Endothelial cell of umbilical vein (primary cell): Measurements from ENCODE around the gene SERPINB7. TPM values are rescaled to one million over a fixed set of nuclear protein-coding genes. Genes with fewer than 3 reads are reported as not detected.

Experiments used
- BruUV-seq: library from RNA; stranded (reverse); fragments of 400-500 nt; replicated peaks from 2 replicates; lab custom pipeline; 2021; lab: Mats Ljungman, UMichigan
- CTCF ChIA-PET: fragments of 300-600, 350-600 bp; sonication (Branson Sonifier 250); formaldehyde crosslinking; loops from one replicate; lab custom pipeline; 2021; ENCODE audit warnings: antibody characterized with exemption, inconsistent platforms; lab: Charles Lee
- POLR2A ChIA-PET: fragments of 300-600, 350-600 bp; sonication (Branson Sonifier 250); formaldehyde crosslinking; loops from one replicate; lab custom pipeline; 2021; ENCODE audit warnings: antibody characterized with exemption, inconsistent platforms; lab: Charles Lee
- DNase-seq: peaks from one replicate; pipeline ENCODE4 v3.0.0-alpha.2; 2011; ENCODE audit warnings: low read depth, low spot score
- FAIRE-seq: peaks from 2 replicates; lab custom pipeline; 2011; peaks lifted over from hg19 to GRCh38; lab: Jason Lieb, UNC
- H2AFZ ChIP-seq: 2 replicates; pipeline ENCODE4 v1.6.0; 2012; ENCODE audit warnings: low read depth, low read length, control low read depth, inconsistent platforms
- H3K27ac ChIP-seq: 2 replicates; pipeline ENCODE4 v1.5.1; 2011; ENCODE audit warnings: low read depth, mild to moderate bottlenecking, control low read depth, low read length, moderate library complexity; ENCODE audit not compliant: insufficient read depth
- H3K27me3 ChIP-seq, 2 experiments: 2 replicates each; pipeline versions ENCODE4 v1.6.0 to v1.6.1; 2011; ENCODE audit warnings: low read length in 2 of 2, mixed read lengths in 1 of 2; ENCODE audit not compliant: control insufficient read depth in 2 of 2, insufficient read depth in 2 of 2
- H3K36me3 ChIP-seq, 2 experiments: 2 replicates in 1 of 2; 3 replicates in 1 of 2; pipeline ENCODE4 v1.5.1; 2011; ENCODE audit warnings: low read length in 2 of 2, mild to moderate bottlenecking in 1 of 2, moderate library complexity in 1 of 2; ENCODE audit not compliant: control insufficient read depth in 2 of 2, insufficient read depth in 2 of 2; ENCODE audit errors: extremely low read depth in 1 of 2
- H3K4me1 ChIP-seq: 3 replicates; pipeline ENCODE4 v1.5.1; 2011; ENCODE audit warnings: mild to moderate bottlenecking, low read length; ENCODE audit not compliant: control insufficient read depth, insufficient read depth; ENCODE audit errors: extremely low read depth
- H3K4me2 ChIP-seq: 2 replicates; pipeline ENCODE4 v1.6.1; 2011; ENCODE audit warnings: low read length, control low read depth, mixed read lengths; ENCODE audit not compliant: insufficient read depth
- H3K4me3 ChIP-seq, 3 experiments: fragments of 200-600 bp in 1 of 3; sonication (generic), shearing (Covaris generic) in 1 of 3; replicated peaks in 1 of 3; 2 replicates each; pipeline ENCODE4 v1.5.1; 2011 to 2016; ENCODE audit warnings: control low read depth in 3 of 3, low read length in 3 of 3, mild to moderate bottlenecking in 2 of 3, inconsistent platforms in 1 of 3, low read depth in 1 of 3, moderate library complexity in 1 of 3; ENCODE audit not compliant: insufficient read depth in 1 of 3
- H3K79me2 ChIP-seq: 2 replicates; pipeline ENCODE4 v1.6.0; 2012; ENCODE audit warnings: low read length, inconsistent platforms; ENCODE audit not compliant: control insufficient read depth, insufficient read depth
- H3K9ac ChIP-seq: replicated peaks from 2 replicates; pipeline ENCODE3; 2011; ENCODE audit warnings: low read length, control low read depth; ENCODE audit not compliant: insufficient read depth; ENCODE audit errors: extremely low read depth
- H3K9me1 ChIP-seq: replicated peaks from 3 replicates; pipeline ENCODE4 v1.6.0; 2011; ENCODE audit warnings: mild to moderate bottlenecking, low read length; ENCODE audit not compliant: control insufficient read depth, insufficient read depth; ENCODE audit errors: extremely low read depth
- H3K9me3 ChIP-seq: replicated peaks from 2 replicates; pipeline ENCODE4 v1.5.1; 2012; ENCODE audit warnings: low read length, inconsistent platforms; ENCODE audit not compliant: control insufficient read depth, insufficient read depth
- H4K20me1 ChIP-seq: replicated peaks from 2 replicates; pipeline ENCODE3; 2011; ENCODE audit warnings: mild to moderate bottlenecking, low read length; ENCODE audit not compliant: control insufficient read depth, insufficient read depth; ENCODE audit errors: extremely low read depth
- EZH2 ChIP-seq: IDR thresholded peaks from 2 replicates; pipeline ENCODE4 v1.6.1; 2012; ENCODE audit warnings: borderline replicate concordance, low read depth, mild to moderate bottlenecking, moderate library complexity, low read length, inconsistent platforms; ENCODE audit not compliant: severe bottlenecking
- FOS ChIP-seq: IDR thresholded peaks from 2 replicates; pipeline ENCODE4 v1.6.1; 2011; ENCODE audit warnings: mild to moderate bottlenecking, low read length, moderate library complexity, borderline replicate concordance; ENCODE audit not compliant: insufficient read depth
- GATA2 ChIP-seq: IDR thresholded peaks from 2 replicates; pipeline ENCODE4 v1.7.0; 2011; ENCODE audit warnings: low read depth, mild to moderate bottlenecking, moderate library complexity, mixed read lengths, low read length; ENCODE audit not compliant: insufficient read length, insufficient read depth
- JUN ChIP-seq: IDR thresholded peaks from 2 replicates; pipeline ENCODE4 v1.6.1; 2011; ENCODE audit warnings: borderline replicate concordance, low read depth; ENCODE audit not compliant: insufficient read length, insufficient read depth
- MYC ChIP-seq: IDR thresholded peaks from one replicate; pipeline ENCODE4 v1.6.1; 2011; ENCODE audit warnings: mild to moderate bottlenecking, low read depth, low read length
- POLR2A ChIP-seq: IDR thresholded peaks from 2 replicates; pipeline ENCODE4 v1.6.1; 2012; ENCODE audit warnings: low read depth, mild to moderate bottlenecking, control low read depth, low read length
- POLR2AphosphoS5 ChIP-seq: IDR thresholded peaks from 2 replicates; pipeline ENCODE4 v1.6.1; 2012; ENCODE audit warnings: low read depth, mild to moderate bottlenecking, control low read depth, low read length, moderate library complexity; ENCODE audit not compliant: insufficient read depth
- dilution Hi-C: fragments of 300-500 bp; cut with MboI; formaldehyde crosslinking; loops from one replicate; pipeline ENCODE4 v1.15.0; 2019; ENCODE audit warnings: low sequenced_read_pairs; ENCODE audit not compliant: extremely low pct_ligation_motif_present
- intact Hi-C: fragments of 100-400 bp; cut with micrococcal nuclease; formaldehyde crosslinking; loops from one replicate; pipeline ENCODE4 v1.10.0; 2022
- polyA plus RNA-seq, 4 experiments: library from polyadenylated mRNA; depleted of rRNA in 3 of 4; stranded (reverse) in 3 of 4; unstranded in 1 of 4; fragments of >200 nt; gene quantifications; 2 replicates each; pipeline versions ENCODE4 v1.2.1 to v1.2.3, GENCODE V29; 2011 to 2012; ENCODE audit warnings: missing spikeins in 1 of 4
- total RNA-seq: library from RNA; stranded (reverse); gene quantifications from 2 replicates; pipeline ENCODE4 v1.2.3, GENCODE V29; 2021
- TF ChIP-seq, protein P1 (sequence below): IDR thresholded peaks from 2 replicates; pipeline ENCODE4 v1.6.1; 2011; ENCODE audit not compliant: insufficient read depth, insufficient read length
- TF ChIP-seq, protein P2 (sequence below), 2 donors: IDR thresholded peaks; 1 replicate in 1 of 2; 2 replicates in 1 of 2; pipeline ENCODE4 v1.5.1; 2011; ENCODE audit warnings: low read length in 2 of 2, mild to moderate bottlenecking in 2 of 2, moderate library complexity in 2 of 2, control low read depth in 1 of 2, inconsistent platforms in 1 of 2, low read depth in 1 of 2; ENCODE audit not compliant: insufficient read depth in 1 of 2; ENCODE audit errors: extremely low read depth in 1 of 2

Gene SERPINB7
- total and polyA plus RNA-seq, 2 donors (not counting 3 experiments of a cell fraction or from before 2014, with no cell fraction given) = not detected

DNA sequence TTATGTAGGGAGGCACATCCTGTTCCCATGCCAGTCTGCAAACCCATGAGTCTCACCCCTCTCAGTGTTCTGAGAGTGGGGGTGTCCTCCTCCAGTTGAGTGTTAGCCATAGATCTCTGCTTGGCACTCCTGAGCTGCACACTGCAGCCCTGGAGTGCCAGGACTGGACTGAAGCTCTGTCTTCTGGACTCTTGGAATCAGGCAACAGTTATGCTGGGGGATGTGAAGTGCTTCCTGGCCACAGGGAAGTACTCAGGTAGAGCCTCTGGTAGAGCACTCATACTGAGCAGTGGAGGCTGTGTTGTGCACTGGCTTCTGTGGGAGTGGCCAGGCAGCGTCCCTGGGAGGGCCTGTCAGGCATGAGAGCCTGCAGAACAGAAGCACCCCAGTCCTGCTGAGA is 43.0 kb downstream of the SERPINB7 start:
- H3K79me2 ChIP-seq = no peaks in the 10 kb centered on the region
- H3K27ac ChIP-seq = no peak overlapping the region
- dilution Hi-C loops (no loop called here), intact Hi-C loops (no loop called here)
- H4K20me1 ChIP-seq = no peaks in the 10 kb centered on the region
- no peak overlapping the region for H3K4me2 ChIP-seq
- H3K36me3 ChIP-seq = no peaks in the 10 kb centered on the region
- H2AFZ ChIP-seq = no peak overlapping the region
- ChIA-PET POLR2A (no interaction called here), CTCF (interaction anchor here (1.3 kb wide), 1 partner anchor 9 kb away, joined by 5 read pairs; no protein-coding TSS in a partner anchor)
- BruUV-seq = no TSS peak
- no peaks in the 10 kb centered on the region for H3K9me1 ChIP-seq
- FAIRE-seq = no peak
- no peaks in the 10 kb centered on the region for H3K9me3 ChIP-seq
- H3K4me3 ChIP-seq = no peak overlapping the region
- DNase-seq = no peak
- H3K27me3 ChIP-seq = peaks cover 2 to 8% of the 10 kb centered on the region in 2 experiments
- H3K9ac ChIP-seq = no peak overlapping the region
- H3K4me1 ChIP-seq = no peaks in the 10 kb centered on the region
- no peak for TF ChIP-seq GATA2
- TF ChIP-seq POLR2AphosphoS5 = no peak
- TF ChIP-seq POLR2A = no peak
- no peak for TF ChIP-seq FOS
- TF ChIP-seq, protein P1, sequence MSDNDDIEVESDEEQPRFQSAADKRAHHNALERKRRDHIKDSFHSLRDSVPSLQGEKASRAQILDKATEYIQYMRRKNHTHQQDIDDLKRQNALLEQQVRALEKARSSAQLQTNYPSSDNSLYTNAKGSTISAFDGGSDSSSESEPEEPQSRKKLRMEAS = no peak

DNA sequence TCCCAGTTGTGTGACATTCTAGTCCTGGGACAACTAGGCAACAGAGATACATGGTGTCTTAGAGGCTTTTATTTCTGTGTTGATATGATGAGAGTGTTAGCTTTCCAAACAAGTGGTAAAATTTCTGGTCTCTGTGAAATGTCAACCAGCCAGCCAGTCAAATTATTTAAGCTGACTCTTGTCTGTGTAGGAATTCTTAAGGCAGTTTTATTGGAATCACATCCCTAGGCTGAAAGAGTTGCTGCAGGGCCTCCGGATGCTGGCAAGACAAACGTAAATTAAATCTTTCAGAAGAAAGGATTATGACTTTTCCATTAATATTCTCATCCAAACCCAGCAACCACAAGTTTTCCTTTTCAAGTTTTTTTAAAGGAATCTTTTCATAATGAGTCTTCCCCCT is 44.6 kb downstream of the SERPINB7 start:
- TF ChIP-seq JUN = no peak
- TF ChIP-seq EZH2 = no peak
- TF ChIP-seq, protein P1 = no peak
- TF ChIP-seq FOS = no peak
- no peak for TF ChIP-seq GATA2
- no peak for TF ChIP-seq POLR2A
- TF ChIP-seq POLR2AphosphoS5 = no peak
- no peak for TF ChIP-seq MYC
- TF ChIP-seq, protein P2, sequence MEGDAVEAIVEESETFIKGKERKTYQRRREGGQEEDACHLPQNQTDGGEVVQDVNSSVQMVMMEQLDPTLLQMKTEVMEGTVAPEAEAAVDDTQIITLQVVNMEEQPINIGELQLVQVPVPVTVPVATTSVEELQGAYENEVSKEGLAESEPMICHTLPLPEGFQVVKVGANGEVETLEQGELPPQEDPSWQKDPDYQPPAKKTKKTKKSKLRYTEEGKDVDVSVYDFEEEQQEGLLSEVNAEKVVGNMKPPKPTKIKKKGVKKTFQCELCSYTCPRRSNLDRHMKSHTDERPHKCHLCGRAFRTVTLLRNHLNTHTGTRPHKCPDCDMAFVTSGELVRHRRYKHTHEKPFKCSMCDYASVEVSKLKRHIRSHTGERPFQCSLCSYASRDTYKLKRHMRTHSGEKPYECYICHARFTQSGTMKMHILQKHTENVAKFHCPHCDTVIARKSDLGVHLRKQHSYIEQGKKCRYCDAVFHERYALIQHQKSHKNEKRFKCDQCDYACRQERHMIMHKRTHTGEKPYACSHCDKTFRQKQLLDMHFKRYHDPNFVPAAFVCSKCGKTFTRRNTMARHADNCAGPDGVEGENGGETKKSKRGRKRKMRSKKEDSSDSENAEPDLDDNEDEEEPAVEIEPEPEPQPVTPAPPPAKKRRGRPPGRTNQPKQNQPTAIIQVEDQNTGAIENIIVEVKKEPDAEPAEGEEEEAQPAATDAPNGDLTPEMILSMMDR (IDR thresholded peaks at IDR 0.05; ENCODE audit: extremely low read depth in 1 of 2, insufficient read depth in 1 of 2, low read depth in 1 of 2, low read length in 2 of 2) = no peak
- DNase-seq = no peak
- no TSS peak for BruUV-seq
- no peak overlapping the region for H3K4me3 ChIP-seq
- dilution Hi-C loops = no loop called here
- no peaks in the 10 kb centered on the region for H4K20me1 ChIP-seq
- H2AFZ ChIP-seq = no peak overlapping the region
- H3K9me3 ChIP-seq = no peaks in the 10 kb centered on the region
- H3K36me3 ChIP-seq = no peaks in the 10 kb centered on the region
- H3K4me1 ChIP-seq = no peaks in the 10 kb centered on the region
- ChIA-PET POLR2A (no interaction called here), CTCF (interaction anchor here (1.0 to 2.8 kb wide), 2 partner anchors 116 to 144 kb away, joined by 3 to 14 read pairs; no protein-coding TSS in a partner anchor)
- no peak overlapping the region for H3K9ac ChIP-seq
- intact Hi-C loops = no loop called here
- FAIRE-seq = no peak
- peaks cover 2 to 8% of the 10 kb centered on the region in 2 experiments for H3K27me3 ChIP-seq
- H3K9me1 ChIP-seq = no peaks in the 10 kb centered on the region
- H3K79me2 ChIP-seq = no peaks in the 10 kb centered on the region
- no peak overlapping the region for H3K27ac ChIP-seq
- no peak overlapping the region for H3K4me2 ChIP-seq
